8988T (cell line): ENCODE measurements around the gene GDPD4.

Source experiments
- DNase-seq: peaks from one replicate; pipeline ENCODE4 v3.0.0; 2011

The GDPD4 gene

DNA sequence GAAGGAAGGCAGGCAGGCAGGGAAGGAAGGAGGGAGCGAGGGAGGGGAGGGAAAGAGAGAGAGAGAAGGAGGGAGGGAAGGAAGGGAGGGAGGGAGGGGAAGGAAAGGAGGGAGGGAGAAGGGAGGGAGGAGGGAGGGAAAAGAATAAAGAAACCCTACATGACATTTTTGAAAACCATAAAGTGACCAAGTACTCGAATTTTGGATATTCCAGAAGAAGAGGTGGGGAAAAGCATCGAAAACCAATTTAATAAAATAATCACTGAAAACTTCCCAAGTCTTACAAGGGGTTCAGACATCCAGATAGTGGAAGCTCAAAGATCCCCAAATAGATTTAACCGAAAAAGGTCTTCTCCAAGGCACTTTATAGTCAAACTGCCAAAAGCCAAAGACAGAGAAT lies 11.7 kb downstream of the GDPD4 start:
- DNase-seq = no peak

DNA sequence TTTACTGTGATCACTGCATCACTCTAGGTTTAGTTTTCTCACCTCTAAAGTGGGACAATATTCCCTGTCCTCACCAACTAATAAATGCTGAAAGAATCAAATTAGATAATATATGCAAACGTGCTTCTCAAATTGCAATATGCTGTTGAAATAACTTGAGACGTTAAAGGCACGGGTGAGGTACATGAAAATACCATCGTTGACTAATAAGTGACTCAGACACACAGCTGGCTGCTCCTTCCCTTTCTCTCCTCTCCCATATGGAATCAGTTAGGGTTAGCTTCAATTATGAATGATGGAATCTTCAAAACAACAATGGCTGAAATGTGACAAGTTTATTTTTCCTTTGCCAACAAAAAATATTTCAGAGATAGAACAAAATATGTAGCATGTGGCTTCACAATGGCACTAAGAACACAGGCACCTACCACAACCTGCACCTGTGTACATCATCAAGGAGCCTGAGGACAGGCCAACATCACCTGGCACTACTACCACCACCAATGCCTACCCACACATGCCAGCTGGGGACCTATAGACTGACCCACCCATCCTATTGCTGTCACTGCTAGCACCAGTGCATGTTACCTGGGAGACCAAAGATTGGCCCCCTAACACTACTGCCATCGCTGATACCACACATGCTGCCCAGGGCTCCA lies 13.7 kb downstream of the GDPD4 start:
- DNase-seq = no peak

DNA sequence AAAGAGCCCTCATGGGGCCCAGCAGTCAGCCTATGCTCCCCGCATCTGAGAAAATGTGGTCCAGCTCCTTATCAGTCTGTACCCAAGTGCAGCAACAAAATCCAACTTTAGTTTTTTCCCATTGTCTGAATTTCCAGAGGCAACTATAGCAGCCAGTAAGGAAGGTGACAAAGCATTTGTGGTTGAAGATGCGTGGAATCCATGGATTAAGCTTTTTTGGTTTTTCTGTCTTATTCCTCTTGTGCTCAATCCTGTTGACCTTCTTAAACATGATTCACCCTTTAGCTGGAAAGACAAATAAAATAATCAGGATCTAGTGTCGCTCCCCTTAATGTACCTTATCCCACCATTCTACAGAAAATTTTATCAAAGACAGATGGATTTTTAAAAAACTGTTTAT lies 14.3 kb downstream of the GDPD4 start:
- no peak for DNase-seq

DNA sequence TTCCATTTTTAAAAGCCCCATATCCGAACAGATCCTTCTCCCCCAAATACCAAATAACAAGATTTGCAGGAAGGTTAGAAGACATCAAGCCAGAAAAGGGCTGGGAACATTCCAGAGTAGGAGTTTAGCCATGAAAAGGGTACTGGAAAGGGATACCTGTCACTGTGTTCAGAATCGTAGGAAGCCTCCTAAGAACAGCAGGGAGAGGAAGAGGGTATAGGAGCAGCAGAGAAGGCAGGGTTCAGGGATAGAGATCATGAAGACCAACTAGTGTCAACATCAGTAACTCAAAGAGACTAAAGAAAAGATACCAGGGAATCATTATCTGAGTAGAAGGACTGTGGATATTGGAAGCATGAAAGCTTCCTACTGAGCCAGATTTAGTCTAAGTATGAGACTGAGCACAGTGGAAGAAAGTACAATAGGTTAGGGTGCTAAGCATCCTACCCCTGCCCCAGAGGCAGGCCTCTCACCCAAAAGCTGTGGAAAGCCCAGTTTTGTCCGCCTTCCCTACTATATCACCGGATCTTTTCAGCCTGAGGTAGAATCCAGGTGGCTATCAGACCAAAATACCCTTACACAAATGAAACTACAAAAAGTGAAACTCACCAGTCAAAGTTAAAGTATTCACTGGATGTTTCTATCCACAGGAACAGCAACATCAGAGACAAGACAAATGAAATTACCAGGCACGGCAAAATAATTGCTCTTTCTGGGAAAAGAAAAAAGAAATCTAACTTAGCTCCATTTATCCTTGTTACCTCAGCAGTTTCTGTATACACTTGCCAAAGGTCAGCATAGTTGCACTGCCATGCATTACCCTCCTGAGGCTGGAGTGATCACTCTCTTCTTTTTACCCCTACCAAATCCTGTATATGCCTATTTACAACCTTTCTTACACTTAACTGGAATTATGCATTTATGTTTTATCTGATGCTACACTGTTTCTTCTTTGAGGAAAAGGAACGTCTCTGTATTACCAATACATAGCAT lies 16.7 kb downstream of the GDPD4 start:
- no peak for DNase-seq

GRCh38 chr11:77283101-77283500 lies 18.4 kb downstream of the GDPD4 start:
- no peak for DNase-seq

DNA sequence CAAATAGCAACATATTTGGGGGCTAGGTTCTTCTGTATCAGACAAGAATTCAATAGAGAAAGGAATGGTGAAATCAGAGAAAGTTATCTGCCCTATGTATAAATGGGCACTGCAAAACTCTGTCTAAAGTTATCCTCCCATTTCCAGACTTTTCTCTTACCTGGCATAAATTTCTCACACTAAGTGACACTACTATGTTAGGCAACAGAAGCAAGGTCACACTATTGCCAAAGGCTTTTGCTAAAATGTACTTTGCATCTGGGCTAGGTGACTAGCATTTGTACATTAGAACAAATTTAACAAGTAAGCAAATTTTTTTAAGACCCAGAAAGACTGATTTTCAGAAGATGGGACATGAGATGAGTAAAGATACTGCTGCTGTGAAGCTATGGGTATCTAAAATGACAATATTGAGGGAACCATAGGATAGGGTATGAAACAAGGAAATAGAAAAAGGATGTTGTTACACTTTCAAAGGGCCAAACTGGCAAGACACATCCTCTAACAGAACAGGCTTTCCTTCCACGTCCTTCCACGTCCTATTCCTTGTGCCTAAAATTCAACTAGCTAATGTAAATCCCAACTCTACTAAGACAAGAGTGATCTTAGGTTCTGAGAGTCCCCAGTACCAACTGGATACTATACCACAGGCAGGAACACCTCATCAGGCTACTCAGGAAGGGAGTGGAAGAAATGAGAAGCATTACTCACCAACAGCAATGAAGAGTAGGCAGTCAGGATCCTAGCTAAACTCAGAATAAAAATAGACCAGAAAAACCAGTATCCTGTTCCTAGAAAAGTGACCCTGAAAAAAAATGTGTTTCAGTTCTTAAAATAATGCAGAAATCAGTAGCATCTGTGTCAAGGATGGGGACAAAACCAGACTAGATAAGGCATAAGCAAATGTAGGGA lies 22.6 kb downstream of the GDPD4 start:
- DNase-seq = no peak

DNA sequence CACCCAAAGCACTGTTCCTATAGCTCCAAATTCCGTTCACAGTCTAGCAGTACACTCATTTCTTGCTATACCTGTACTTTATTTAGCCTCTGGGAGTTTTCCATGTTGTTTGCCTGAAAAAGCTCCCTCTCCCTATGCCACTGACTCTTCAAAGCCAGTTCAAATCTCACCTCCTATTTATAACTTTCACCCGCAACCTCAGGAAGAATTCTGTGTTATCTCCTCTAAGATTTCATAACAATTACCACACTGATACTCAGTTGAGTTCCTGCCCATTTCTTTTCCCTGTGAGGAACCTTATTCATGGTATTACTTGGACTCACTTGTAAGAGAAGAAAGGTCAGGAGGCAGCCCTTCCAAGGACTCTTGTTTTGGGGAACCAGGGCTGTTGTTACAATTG lies 25.2 kb downstream of the GDPD4 start:
- DNase-seq = no peak

GRCh38 chr11:77270921-77271320 lies 30.6 kb downstream of the GDPD4 start:
- no peak for DNase-seq

DNA sequence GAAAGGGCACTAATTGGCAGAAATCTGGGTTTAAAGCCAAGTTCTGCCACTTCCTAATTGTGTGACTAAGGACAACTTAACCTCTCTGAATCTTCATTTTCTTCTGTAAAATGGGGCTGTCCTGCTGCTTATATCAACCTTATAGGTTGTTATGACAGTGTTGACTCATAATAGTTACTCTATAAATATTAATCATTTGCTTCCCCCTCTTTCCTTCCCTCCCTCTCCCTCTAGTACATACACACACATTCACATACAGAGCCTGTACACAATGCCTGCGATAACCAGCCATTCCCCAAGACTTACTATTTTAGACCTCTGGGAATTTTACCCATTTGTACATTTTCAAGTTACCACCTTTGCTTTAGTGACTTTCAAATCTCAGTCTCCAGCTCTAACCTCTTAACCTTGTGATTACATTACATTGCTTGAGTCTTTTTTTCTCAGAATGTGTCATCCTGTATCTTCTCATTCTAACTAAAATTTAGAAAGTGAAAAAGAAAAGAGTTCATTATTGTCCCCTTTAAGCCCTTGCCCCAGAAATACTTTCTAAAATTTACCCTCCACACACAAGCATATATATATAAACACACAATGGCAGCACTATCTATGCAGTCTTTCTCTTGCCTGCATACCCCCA lies 31.9 kb downstream of the GDPD4 start:
- DNase-seq = no peak

DNA sequence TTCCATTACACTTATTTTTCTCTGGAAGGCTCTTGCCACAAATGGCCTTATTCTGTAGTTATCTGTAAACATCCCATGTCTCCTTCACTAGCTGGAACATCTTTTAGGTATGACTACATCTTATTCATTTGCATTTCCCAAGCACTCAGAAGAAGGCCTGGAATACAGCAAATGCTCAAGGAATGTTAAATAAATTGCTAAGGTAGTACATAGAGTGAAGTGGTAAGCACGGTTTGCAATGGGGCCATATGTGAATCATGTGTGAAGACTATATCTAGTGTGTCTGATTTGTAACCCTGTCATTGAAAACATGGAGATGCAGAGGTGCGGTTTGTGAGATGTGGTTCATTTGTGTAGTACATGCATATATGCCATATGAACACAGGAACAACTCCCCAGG lies 33.5 kb downstream of the GDPD4 start:
- DNase-seq = no peak

DNA sequence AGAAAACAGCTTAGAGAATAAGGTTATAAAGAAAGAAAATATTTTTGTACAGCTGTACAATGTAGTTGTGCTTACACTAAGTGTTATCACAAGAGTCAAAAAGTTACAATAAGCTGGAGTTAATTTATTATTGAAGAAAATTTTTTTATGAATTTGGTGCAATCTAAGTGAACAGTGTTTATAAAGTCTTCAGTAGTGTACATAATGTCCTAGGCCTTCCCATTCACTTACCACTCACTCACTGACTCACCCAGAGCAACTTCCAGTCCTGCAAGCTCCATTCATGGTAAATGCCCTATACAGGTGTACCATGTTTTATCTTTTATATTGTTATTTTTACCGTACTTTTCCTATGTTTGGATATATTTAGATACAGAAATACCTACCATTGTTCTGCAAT lies 34.7 kb downstream of the GDPD4 start:
- DNase-seq = no peak

GRCh38 chr11:77262803-77263202 lies 38.7 kb downstream of the GDPD4 start:
- DNase-seq = no peak

DNA sequence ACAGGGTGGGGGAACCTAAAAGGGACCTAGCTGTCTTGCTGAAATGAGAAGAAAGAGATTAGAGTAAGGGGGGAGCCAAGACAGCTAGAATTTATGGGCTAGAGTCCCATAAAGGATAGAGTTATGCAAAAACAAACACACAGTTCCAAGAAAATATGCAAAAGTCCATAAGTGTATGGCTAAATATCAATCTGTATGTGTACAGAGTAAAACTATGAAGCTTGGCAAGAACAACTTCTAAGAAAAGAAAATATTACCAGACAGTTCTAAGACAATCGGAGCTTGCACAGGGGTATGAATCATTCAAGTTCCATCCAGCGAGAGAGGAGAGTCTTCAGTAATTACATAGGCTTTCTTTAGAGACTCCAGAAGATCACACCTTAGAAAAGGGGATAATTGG lies 41.8 kb downstream of the GDPD4 start:
- DNase-seq = no peak

DNA sequence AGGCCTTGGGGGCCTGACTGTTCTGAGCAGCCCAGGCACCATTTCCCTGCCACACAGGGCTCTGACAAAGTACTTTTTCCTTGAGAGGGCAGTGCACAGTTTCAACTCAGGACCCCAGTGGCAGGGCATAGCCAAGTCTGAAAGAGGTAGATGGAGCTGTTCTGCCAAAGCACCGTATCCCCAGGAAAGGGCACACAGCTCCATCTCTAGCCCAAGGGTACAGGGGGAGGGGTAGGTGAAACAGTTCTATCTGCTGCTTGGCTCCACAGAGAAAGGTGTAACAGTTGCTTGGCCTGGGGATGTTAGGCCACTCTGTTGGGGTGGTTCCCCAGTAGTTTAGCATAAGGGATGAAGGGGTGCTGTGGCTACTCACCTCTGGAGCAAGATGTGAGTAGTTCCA lies 47.8 kb downstream of the GDPD4 start:
- DNase-seq = no peak

- no peak for DNase-seq
These were observed 48.8 kb downstream of the GDPD4 start for GRCh38 chr11:77252555-77253270.

DNA sequence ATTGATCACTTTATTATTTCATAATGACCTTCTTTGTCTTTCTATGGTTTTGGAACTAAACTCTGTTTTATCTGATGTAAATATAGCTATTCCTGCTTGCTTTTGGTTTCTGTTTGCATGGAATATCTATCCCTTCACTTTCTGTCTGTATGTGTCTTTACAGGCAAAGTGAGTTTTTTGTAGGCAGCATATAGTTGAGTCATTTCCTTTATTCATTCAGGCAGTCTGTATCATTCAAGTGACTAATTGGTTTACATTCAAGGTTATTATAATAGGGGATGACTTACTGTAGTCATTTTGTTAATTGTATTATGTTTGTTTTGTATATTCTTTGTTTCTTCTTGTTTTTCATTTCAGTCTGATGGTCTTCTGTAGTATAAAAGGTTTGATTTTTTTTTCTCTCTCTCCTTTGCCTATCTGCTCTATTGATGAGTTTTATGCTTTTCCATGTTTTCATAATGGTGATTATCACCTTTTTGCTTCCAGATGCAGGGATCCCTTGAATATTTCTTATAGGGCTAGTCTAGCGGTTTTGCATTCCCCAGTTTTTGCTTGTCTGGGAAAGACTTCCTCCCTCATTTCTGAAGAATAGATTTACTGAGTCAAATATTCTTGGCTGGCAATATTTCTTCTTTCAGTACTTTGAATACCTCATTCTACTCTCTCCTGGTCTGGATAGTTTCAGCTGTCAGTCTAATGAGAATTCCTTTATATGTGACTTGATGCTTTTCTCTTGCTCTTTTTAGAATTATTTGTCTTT lies 50.4 kb downstream of the GDPD4 start:
- no peak for DNase-seq

DNA sequence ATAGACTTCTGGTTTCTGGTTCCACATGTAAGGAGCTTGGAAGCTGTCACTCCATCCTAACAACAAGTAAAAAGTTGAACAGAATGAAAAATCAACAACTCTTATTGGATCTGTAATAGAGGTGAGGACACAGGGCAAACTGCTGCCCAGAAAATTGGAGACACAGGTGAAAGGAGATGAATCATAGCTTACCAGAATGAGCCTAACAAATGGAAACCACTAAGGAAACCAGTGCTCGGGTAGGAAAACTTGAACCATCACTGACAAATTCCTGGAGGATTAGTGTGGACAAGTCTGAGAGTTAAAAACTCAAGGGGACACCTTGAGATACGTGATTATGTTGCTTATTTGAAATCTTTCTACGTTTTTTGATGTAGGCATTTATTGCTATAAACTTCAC lies 52.1 kb downstream of the GDPD4 start:
- no peak for DNase-seq

- DNase-seq = no peak
These were observed 57.0 kb downstream of the GDPD4 start for GRCh38 chr11:77244277-77245027.

DNA sequence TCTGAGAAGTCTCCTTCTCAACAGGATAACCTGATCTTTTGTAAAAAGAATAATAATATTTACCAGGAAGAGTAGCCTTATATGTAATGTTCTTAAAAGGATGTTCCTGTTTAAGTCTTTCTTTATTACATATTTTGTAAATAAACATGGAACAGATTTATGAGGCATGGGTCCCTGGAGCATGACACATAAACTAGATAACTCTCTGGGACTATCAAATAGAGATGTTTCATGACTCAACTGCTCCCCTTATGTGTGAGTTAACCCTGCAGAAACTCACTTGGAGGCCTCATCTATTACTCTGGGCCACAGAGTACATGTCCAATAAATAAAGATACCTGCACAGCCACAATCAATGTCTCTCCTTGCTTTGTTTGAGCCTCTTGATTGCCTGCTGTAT lies 64.6 kb downstream of the GDPD4 start:
- no peak for DNase-seq

DNA sequence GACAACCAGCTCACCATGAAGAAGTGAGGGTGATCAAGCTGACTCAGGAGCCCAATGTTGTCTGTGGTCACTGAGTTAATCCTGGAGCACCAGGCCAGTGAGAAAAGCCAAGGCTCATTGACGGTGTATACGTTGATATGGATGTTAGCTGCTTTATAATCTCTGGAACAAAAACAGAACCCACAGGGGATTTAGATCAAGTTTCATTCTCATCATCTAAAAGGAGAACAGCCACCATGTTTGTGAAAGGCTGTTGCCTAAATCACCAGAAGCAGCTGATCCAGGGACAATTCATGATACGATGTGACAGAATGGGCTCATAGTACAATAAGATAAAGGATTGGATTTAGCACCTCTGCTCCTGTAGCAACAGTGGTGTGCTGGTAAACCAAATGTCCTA lies 68.5 kb downstream of the GDPD4 start:
- no peak for DNase-seq

DNA sequence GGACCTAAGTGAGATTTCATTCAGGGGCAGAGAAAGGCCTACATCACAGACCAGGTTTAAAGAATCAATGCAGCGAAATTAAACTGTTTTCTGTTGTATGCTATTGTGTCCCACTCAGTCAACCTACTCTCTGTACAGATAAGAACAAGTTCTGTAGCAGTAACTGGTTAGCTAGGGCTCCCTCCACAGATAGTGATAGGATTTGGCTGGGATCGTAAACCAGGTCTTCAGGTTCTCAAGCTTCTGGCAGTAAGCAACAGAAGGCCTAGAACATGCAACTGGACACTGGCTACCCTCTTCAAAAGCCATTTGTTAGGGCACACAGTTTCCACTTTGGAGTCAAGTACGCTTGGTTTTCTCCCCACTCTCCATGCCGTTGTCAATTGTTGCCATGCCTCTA lies 69.2 kb downstream of the GDPD4 start:
- no peak for DNase-seq
